Kidney (tissue), 14 donors: ENCODE results near the gene TMEM253. TPM values are rescaled to one million over a fixed set of nuclear protein-coding genes. Genes with fewer than 3 reads are reported as not detected.

Experiments used
- DNase-seq, 5 donors: peaks; one replicate each; pipeline ENCODE4 v3.0.0-alpha.2; 2013 to 2020
- FAIRE-seq: peaks from 2 replicates; lab custom pipeline; 2012; peaks lifted over from hg19 to GRCh38; lab: Jason Lieb, UNC
- H3K27ac ChIP-seq, 2 donors: one replicate each; pipeline ENCODE4 v1.7.0; 2013; ENCODE audit warnings: low read depth in 2 of 2, low read length in 2 of 2, inconsistent platforms in 1 of 2
- H3K27me3 ChIP-seq: one replicate; pipeline ENCODE4 v1.7.1; 2013; ENCODE audit warnings: low read length, inconsistent platforms; ENCODE audit not compliant: control insufficient read depth, insufficient read depth
- H3K36me3 ChIP-seq, 3 donors: one replicate each; pipeline versions ENCODE4 v1.7.0 to v1.7.1; 2013; ENCODE audit warnings: low read length in 3 of 3, control low read depth in 1 of 3, inconsistent platforms in 1 of 3; ENCODE audit not compliant: insufficient read depth in 3 of 3, control insufficient read depth in 2 of 3
- H3K4me1 ChIP-seq, 3 donors: one replicate each; pipeline versions ENCODE4 v1.7.0 to v1.7.1; 2013; ENCODE audit warnings: low read length in 3 of 3, inconsistent platforms in 1 of 3, low read depth in 1 of 3; ENCODE audit not compliant: control insufficient read depth in 2 of 3, insufficient read depth in 2 of 3
- H3K4me3 ChIP-seq, 3 donors: one replicate each; pipeline versions ENCODE4 v1.7.0 to v1.8.1; 2013; ENCODE audit warnings: low read length in 3 of 3, control low read depth in 1 of 3, inconsistent platforms in 1 of 3
- H3K9ac ChIP-seq, 3 donors: one replicate each; pipeline versions ENCODE4 v1.7.0 to v1.7.1; 2013; ENCODE audit warnings: low read length in 3 of 3, control low read depth in 1 of 3, inconsistent platforms in 1 of 3
- H3K9me3 ChIP-seq, 3 donors: one replicate each; pipeline versions ENCODE4 v1.7.0 to v1.7.1; 2013; ENCODE audit warnings: low read length in 3 of 3, control low read depth in 1 of 3, inconsistent platforms in 1 of 3; ENCODE audit not compliant: control insufficient read depth in 2 of 3, insufficient read depth in 1 of 3
- CTCF ChIP-seq: IDR thresholded peaks from 3 replicates; pipeline ENCODE4 v1.5.1; 2012; ENCODE audit warnings: mild to moderate bottlenecking, moderate library complexity, borderline replicate concordance; ENCODE audit not compliant: insufficient read depth; ENCODE audit errors: extremely low read depth
- intact Hi-C: fragments of 100-400 bp; cut with DNase I; formaldehyde crosslinking; loops from one replicate; pipeline ENCODE4 v1.11.1; 2022
- polyA plus RNA-seq: library from polyadenylated mRNA; stranded (reverse); fragments of 350-450 nt; fragmentation: Illumina TruSeq; extraction: RNeasy Lipid Tissue Mini Kit (QIAGEN cat#74804); gene quantifications from one replicate; pipeline ENCODE4 v1.2.3, GENCODE V29; 2014; ENCODE audit warnings: low read depth, low replicate concordance; ENCODE audit not compliant: insufficient read depth
- total RNA-seq: library from RNA; stranded (reverse); fragmentation: NEBNext Ultra II Directional; extraction: Animal tissue kit (Norgen Biotek cat#: 25700); gene quantifications from one replicate; pipeline ENCODE4 v1.2.1, GENCODE V29; 2021
- donor health status: control.
- donor health status: control.
- donor health status: control.
- donor health status: control.
- donor health status: control.
- donor health status: DM: yes; HTN: yes; CAD: no.
- donor health status: Normal renal cell carcinoma (clear cell type).

TMEM253 gene
- total and polyA plus RNA-seq, 2 donors from 2014 or later: 0.41 to 0.43 TPM

DNA sequence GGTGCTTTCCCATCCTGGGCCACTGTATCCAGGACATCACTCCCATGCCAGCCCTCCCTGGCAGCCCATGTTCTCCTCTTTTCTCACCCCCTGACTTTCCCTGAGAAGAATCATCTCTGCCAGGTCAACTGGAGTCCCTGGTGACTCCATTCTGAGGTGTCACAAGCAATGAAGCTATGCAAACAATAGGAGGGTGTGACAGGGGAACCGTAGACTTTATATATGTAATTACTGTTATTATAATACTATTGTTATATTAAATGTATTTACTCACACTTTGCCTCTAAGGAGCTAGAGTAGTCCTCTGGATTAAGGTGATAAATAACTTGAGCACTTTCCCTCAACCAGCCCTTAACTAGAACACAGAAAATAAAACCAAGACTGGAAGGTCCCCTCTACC, 11.6 kb upstream of the TMEM253 start:
- Histone ChIP-seq H3K4me3 (no peak overlapping the region), H3K36me3 (peaks cover 2 to 26% (median 8%) of the 10 kb centered on the region in 3 donors), H3K9me3 (no peaks in the 10 kb centered on the region), H3K27ac (no peak overlapping the region), H3K4me1 (peaks cover 0 to 13% (median 7%) of the 10 kb centered on the region in 3 donors), H3K9ac (no peak overlapping the region), H3K27me3 (no peaks in the 10 kb centered on the region)
- intact Hi-C loops: loop anchor here (10.0 kb wide), 1 partner anchor 74 kb away; no protein-coding TSS in a partner anchor
- no peak for DNase-seq
- FAIRE-seq: no peak
- no peak for TF ChIP-seq CTCF

- H3K9me3 ChIP-seq: no peaks in the 10 kb centered on the region
- no peak overlapping the region for H3K4me3 ChIP-seq
- H3K27me3 ChIP-seq: no peaks in the 10 kb centered on the region
- H3K27ac ChIP-seq: no peak overlapping the region
- H3K36me3 ChIP-seq: peaks cover 2 to 20% (median 6%) of the 10 kb centered on the region in 3 donors
- no peak for DNase-seq
- FAIRE-seq: no peak
- TF ChIP-seq CTCF: no peak
- intact Hi-C loops: loop anchor here (10.0 kb wide), 1 partner anchor 75 kb away; no protein-coding TSS in a partner anchor
- H3K4me1 ChIP-seq: peaks cover 1 to 14% (median 7%) of the 10 kb centered on the region in 3 donors
- H3K9ac ChIP-seq: no peak overlapping the region
Measured at GRCh38 chr14:21089877-21090193, 11.0 kb upstream of the TMEM253 start.

DNA sequence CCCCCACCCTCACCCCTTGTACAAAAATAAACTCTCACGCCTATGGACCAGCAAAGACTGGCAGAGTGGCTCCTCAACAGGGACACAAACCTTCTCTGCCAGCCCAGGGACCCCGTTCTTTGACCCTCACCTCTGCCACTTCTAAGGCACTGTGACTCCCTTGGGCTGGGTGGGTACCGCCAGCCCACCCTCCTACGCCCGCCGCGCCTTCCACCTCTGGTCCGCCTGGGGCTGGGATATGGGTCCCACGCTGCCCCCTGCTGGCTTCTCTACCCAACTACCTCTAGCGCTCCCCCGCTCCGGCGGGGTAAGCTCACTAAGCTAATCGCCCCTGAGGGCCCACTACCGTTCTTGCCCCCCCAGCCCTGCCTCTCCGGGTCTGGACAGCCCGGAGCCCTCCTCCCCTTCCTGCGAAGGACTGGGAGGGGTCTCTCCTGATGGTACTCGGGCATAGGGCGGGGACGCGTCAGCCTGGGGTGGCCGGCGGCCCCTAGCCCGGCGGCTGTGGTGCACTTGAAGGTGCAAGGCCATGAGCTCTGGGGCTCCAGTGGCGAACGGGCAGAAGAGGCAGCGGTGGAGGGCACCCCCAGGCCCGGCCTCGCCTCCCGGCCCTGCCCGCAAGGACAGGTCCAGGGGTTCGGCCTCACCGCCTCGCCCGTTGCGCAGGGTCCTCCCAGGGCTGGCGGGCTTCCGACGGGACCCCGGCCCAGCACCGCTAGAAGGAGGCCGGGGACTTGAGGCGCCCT, 10.5 kb upstream of the TMEM253 start:
- peak; percentile 25 for TF ChIP-seq CTCF
- Histone ChIP-seq H3K4me3 (no peak overlapping the region), H3K4me1 (peaks cover 5 to 14% (median 7%) of the 10 kb centered on the region in 3 donors), H3K27me3 (no peaks in the 10 kb centered on the region), H3K36me3 (peaks cover 2 to 15% (median 3%) of the 10 kb centered on the region in 3 donors), H3K9ac (no peak overlapping the region), H3K9me3 (no peaks in the 10 kb centered on the region), H3K27ac (no peak overlapping the region)
- DNase-seq (peak in 4 of 5 donors; percentile 33 to 78 (median 40)), FAIRE-seq (no peak)
- intact Hi-C loops: no loop called here
